Esophagus squamous epithelium (tissue), 5 donors: ENCODE measurements around the gene PLAC8L1. TPM values are rescaled to one million over a fixed set of nuclear protein-coding genes. Genes with fewer than 3 reads are reported as not detected.
"Not testable (repeated sequence)": the region's sequence is repeated elsewhere in the genome, so short reads cannot be mapped to it uniquely, and the experiment has no call there.

Experiments used
- DNase-seq: peaks from one replicate; lab custom pipeline; 2025; lab: John Stamatoyannopoulos, UW
- H3K27ac ChIP-seq, 4 donors: fragments of 200-600 bp; sonication (generic); one replicate each; pipeline ENCODE4 v1.5.1; 2016 to 2019; ENCODE audit warnings: mild to moderate bottlenecking in 1 of 4
- H3K27me3 ChIP-seq, 4 donors: fragments of 200-600 bp; sonication (generic); 1 replicate in 3 of 4; 2 replicates in 1 of 4; pipeline versions ENCODE4 v1.5.1 to v1.6.0; 2017 to 2021; ENCODE audit warnings: antibody characterized with exemption in 1 of 4
- H3K36me3 ChIP-seq, 3 donors: fragments of 200-600 bp; sonication (generic); one replicate each; pipeline ENCODE4 v1.5.1; 2016 to 2019
- H3K4me1 ChIP-seq, 3 donors: fragments of 200-600 bp; sonication (generic); one replicate each; pipeline ENCODE4 v1.5.1; 2017 to 2019
- H3K4me3 ChIP-seq, 4 donors: fragments of 200-600 bp; sonication (generic); 1 replicate in 3 of 4; 2 replicates in 1 of 4; pipeline ENCODE4 v1.5.1; 2016 to 2019; ENCODE audit warnings: mild to moderate bottlenecking in 2 of 4, moderate library complexity in 1 of 4
- H3K9me3 ChIP-seq, 3 donors: fragments of 200-600 bp; sonication (generic); one replicate each; pipeline ENCODE4 v1.5.1; 2016 to 2019
- CTCF ChIP-seq, 6 experiments: fragments of 450-650 bp in 4 of 6; fragments of 200-600 bp in 2 of 6; sonication (generic) in 2 of 6; IDR thresholded peaks; one replicate each; pipeline ENCODE4 v1.5.1; 2016 to 2019; ENCODE audit warnings: antibody characterized with exemption in 6 of 6, mild to moderate bottlenecking in 4 of 6, moderate library complexity in 4 of 6
- POLR2A ChIP-seq, 4 donors: fragments of 450-650 bp; IDR thresholded peaks; one replicate each; pipeline ENCODE4 v1.6.1; 2017; ENCODE audit warnings: antibody characterized with exemption in 4 of 4, mild to moderate bottlenecking in 4 of 4, moderate library complexity in 3 of 4
- WGBS, 2 donors: methylation state at CpG; one replicate each; pipeline ENCODE4 v1.1.5; 2018; 5-methylcytosine and 5-hydroxymethylcytosine counted together
- intact Hi-C: fragments of 100-400 bp; cut with DNase I; formaldehyde crosslinking; loops from one replicate; pipeline ENCODE4 v1.15.0; 2022
- total RNA-seq, 4 donors: library from RNA; depleted of rRNA; stranded (reverse); fragments of >200 nt; gene quantifications; one replicate each; pipeline ENCODE4 v1.1.0, GENCODE V29; 2016
- donor health status: DM: yes; HTN: yes; CAD: no.

Gene PLAC8L1
- total RNA-seq, 4 donors from 2014 or later: not detected

DNA sequence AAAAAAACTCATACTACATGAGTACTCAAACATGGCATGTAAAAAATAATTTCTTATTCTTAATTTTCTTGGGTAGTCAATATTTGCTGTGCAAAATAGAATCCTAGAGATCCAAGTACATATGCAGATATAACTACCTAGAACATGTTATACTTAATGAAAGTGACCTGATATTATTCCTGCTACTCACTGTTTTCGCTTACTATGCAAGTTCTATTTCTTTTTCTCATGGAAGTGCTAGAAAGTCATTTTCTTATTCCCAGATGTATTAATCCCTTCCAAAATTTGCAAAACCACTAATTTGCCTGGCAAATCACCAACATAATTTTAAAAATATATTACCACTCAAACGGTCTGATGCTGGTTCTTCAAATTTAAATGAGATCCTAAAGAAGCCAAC is 19.2 kb upstream of the PLAC8L1 start:
- H3K9me3 ChIP-seq: no peaks in the 10 kb centered on the region
- WGBS, 2 donors: 67% methylated on average over 2 of the region's 2 CpGs
- intact Hi-C loops: no loop called here
- no peaks in the 10 kb centered on the region for H3K27me3 ChIP-seq
- peaks cover 0 to 8% (median 0%) of the 10 kb centered on the region in 3 donors for H3K4me1 ChIP-seq
- no peak for TF ChIP-seq CTCF (IDR thresholded peaks at IDR 0.05)
- no peak for TF ChIP-seq POLR2A (IDR thresholded peaks at IDR 0.05)
- peaks cover 0 to 100% (median 14%) of the 10 kb centered on the region in 3 donors for H3K36me3 ChIP-seq
- no peak for DNase-seq
- H3K27ac ChIP-seq: no peak overlapping the region
- H3K4me3 ChIP-seq: no peak overlapping the region

DNA sequence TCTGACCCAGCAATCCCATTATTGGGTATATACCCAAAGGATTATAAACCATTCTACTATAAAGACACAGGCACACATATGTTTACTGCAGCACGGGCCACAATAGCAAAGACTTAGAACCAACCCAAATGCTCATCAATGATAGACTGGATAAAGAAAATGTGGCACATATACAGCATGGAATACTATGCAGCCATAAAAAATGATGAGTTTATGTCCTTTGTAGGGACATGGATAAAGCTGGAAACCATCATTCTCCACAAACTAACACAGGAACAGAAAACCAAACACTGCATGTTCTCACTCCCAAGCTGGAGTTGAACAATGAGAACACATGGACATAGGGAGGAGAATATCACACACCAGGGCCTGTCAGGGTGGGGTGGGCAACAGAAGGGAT is 16.1 kb upstream of the PLAC8L1 start:
- DNase-seq, H3K9me3 ChIP-seq, H3K4me3 ChIP-seq, H3K4me1 ChIP-seq, H3K27me3 ChIP-seq, H3K27ac ChIP-seq, intact Hi-C loops: not testable (repeated sequence)
- peaks cover 0 to 100% (median 21%) of the 10 kb centered on the region in 3 donors for H3K36me3 ChIP-seq
- WGBS, 2 donors: 90 to 100% methylated on average over 1 of the region's 1 CpG

DNA sequence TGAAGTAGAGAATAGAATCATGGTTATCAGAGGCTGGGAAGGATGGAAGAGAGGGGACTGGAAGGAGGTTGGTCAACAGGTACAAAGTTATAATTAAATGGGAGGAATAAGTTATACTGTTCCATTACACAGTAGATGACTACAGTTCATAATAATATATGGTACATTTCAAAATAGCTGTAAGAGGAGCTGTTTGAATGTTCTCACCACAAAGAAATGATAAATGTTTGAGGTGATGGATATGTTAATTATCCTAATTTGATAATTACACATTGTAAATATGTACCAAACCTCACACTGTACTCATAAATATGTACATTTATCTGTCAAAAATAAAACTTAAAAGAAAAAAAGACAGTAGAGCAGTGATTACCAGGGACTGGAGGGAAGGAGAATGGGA is 12.9 kb upstream of the PLAC8L1 start:
- no peak for DNase-seq
- Histone ChIP-seq H3K4me3 (no peak overlapping the region), H3K36me3 (peaks cover 0 to 99% (median 19%) of the 10 kb centered on the region in 3 donors), H3K27me3 (no peaks in the 10 kb centered on the region), H3K27ac (no peak overlapping the region), H3K4me1 (peaks cover 0 to 8% (median 0%) of the 10 kb centered on the region in 3 donors), H3K9me3 (no peaks in the 10 kb centered on the region)
- TF ChIP-seq POLR2A (IDR thresholded peaks at IDR 0.05) (no peak), CTCF (IDR thresholded peaks at IDR 0.05) (no peak)
- intact Hi-C loops: no loop called here

- H3K4me3 ChIP-seq, H3K27ac ChIP-seq, DNase-seq, H3K9me3 ChIP-seq, intact Hi-C loops, H3K4me1 ChIP-seq, H3K27me3 ChIP-seq: not testable (repeated sequence)
- H3K36me3 ChIP-seq: peaks cover 0 to 99% (median 19%) of the 10 kb centered on the region in 3 donors
- WGBS, 2 donors: 83 to 100% methylated on average over 2 of the region's 2 CpGs
These were observed 11.8 kb upstream of the PLAC8L1 start for GRCh38 chr5:146117216-146117615.

GRCh38 chr5:146116361-146116760 is 11.0 kb upstream of the PLAC8L1 start:
- intact Hi-C loops: no loop called here
- Histone ChIP-seq H3K9me3 (no peaks in the 10 kb centered on the region), H3K36me3 (peaks cover 0 to 99% (median 16%) of the 10 kb centered on the region in 3 donors), H3K27me3 (no peaks in the 10 kb centered on the region), H3K27ac (no peak overlapping the region), H3K4me1 (peaks cover 0 to 8% (median 0%) of the 10 kb centered on the region in 3 donors), H3K4me3 (no peak overlapping the region)
- no peak for DNase-seq
- no peak for TF ChIP-seq POLR2A (IDR thresholded peaks at IDR 0.05)
- TF ChIP-seq CTCF (IDR thresholded peaks at IDR 0.05): no peak
- WGBS, 2 donors: 77 to 84% methylated on average over 2 of the region's 2 CpGs

DNA sequence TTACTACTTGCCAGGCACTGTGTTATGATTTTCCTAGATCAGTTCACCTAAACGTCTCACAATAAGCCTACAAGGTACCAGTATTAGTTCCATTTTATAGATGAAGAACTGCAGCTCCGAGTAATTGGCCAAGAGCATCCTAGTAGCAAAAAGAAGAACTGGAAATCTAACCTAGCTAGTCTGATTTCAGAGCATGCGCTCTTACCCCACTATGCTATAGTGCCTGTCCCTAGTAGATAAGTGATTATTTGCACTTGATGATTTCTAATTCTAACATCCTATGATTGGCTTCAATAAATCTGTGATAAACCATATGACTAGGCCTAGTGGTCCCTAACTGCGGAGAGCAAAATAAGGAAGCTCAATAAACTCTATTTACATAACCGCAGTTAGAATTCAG is 7.1 kb upstream of the PLAC8L1 start:
- TF ChIP-seq CTCF (IDR thresholded peaks at IDR 0.05): no peak
- TF ChIP-seq POLR2A (IDR thresholded peaks at IDR 0.05): no peak
- peaks cover 0 to 61% (median 3%) of the 10 kb centered on the region in 3 donors for H3K36me3 ChIP-seq
- 82 to 96% methylated on average over 5 of the region's 5 CpGs for WGBS, 2 donors
- no peak overlapping the region for H3K27ac ChIP-seq
- intact Hi-C loops: no loop called here
- no peaks in the 10 kb centered on the region for H3K27me3 ChIP-seq
- no peak for DNase-seq
- H3K4me3 ChIP-seq: no peak overlapping the region
- no peaks in the 10 kb centered on the region for H3K4me1 ChIP-seq
- no peaks in the 10 kb centered on the region for H3K9me3 ChIP-seq
